IPS-18a (cell line): Measurements from ENCODE around the gene C1QTNF12.

Source experiments
- H3K27ac ChIP-seq: one replicate; pipeline ENCODE4 v1.5.1; 2013; ENCODE audit warnings: low read length
- H3K27me3 ChIP-seq: one replicate; pipeline ENCODE4 v1.6.1; 2013; ENCODE audit warnings: mild to moderate bottlenecking, low read length; ENCODE audit not compliant: control insufficient read depth, insufficient read depth
- H3K36me3 ChIP-seq: one replicate; pipeline ENCODE4 v1.6.1; 2013; ENCODE audit warnings: low read depth, low read length; ENCODE audit not compliant: control insufficient read depth
- H3K4me1 ChIP-seq: one replicate; pipeline ENCODE4 v1.6.1; 2013; ENCODE audit warnings: low read depth, low read length; ENCODE audit not compliant: control insufficient read depth
- H3K4me3 ChIP-seq: one replicate; pipeline ENCODE4 v1.5.1; 2013; ENCODE audit warnings: low read length
- H3K9ac ChIP-seq: one replicate; pipeline ENCODE4 v1.6.1; 2013; ENCODE audit warnings: mild to moderate bottlenecking, low read length, moderate library complexity
- H3K9me3 ChIP-seq: one replicate; pipeline ENCODE4 v1.6.1; 2013; ENCODE audit warnings: low read depth, low read length; ENCODE audit not compliant: control insufficient read depth

The C1QTNF12 gene

DNA sequence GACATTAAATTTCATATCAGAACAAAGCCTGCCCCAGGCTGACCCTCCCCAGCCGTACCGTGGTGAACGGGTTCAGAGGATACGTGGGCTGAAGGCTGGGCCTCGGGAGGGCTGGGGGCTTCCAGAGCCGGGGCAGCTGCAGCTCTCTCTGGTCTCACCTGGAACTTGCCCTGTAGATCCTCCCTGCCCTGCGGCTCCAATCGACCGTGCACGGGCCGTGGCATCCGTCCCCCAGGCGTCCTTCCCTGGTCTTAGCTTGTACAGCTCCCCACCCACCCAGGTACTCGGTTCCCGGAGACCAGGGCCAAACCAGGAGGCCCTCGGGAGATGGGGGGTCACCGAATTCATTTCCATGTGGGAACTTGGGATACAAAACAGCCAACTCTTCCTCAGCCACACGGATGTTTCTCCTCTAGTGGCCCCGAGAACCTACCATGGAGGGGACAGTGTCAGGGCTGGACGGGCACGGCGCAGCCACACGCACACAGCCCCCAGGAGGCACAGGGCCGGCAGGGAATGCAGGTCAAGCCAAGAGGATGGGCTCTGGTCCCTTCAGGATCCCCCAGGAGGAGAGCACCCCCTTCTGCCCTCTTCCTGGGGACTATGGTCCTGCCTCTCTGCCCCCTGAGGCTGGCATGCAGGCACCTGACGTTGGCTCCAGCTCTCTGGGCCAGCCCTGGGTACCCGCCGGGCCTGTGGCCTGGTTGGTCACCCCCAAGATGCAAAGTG, 11.3 kb downstream of the C1QTNF12 start:
- Histone ChIP-seq H3K27me3 (no peaks in the 10 kb centered on the region), H3K9ac (no peak overlapping the region), H3K4me3 (no peak overlapping the region), H3K36me3 (no peaks in the 10 kb centered on the region), H3K9me3 (no peaks in the 10 kb centered on the region), H3K27ac (no peak overlapping the region), H3K4me1 (peaks cover 4% of the 10 kb centered on the region)

DNA sequence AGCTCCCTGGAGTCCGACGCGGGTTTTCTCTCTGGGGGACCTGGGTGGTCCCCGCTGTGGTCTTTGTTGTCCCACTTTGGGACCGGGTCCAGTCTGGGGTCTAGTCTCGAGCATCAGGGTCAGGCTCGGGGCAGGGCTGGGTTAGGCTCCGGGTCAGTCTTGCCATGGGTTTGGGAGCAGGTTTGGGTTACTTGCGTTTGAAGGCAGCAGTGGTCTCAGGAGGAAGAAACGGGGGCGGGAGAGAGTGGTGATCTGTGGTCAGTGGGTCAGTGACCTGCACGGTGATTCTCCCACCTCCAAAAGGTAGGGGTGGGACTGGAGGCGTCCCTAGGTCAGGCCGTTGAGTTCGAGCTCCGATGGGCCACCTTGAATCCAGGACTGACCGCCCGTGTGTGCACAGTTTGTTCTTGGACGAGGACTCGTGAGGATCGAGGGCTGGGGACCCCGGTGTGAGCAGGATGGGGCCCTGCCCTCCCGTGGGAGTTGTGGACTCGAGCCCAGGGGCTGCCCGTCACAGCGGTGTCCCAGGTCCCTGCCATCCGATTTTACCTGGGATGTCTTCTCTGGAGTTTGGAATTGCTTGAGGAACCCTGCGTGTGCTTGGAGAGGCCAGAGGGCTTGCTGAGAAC, 12.2 kb downstream of the C1QTNF12 start:
- peaks cover 4% of the 10 kb centered on the region for H3K4me1 ChIP-seq
- no peaks in the 10 kb centered on the region for H3K9me3 ChIP-seq
- H3K27ac ChIP-seq: no peak overlapping the region
- no peak overlapping the region for H3K9ac ChIP-seq
- no peaks in the 10 kb centered on the region for H3K27me3 ChIP-seq
- no peak overlapping the region for H3K4me3 ChIP-seq
- no peaks in the 10 kb centered on the region for H3K36me3 ChIP-seq

DNA sequence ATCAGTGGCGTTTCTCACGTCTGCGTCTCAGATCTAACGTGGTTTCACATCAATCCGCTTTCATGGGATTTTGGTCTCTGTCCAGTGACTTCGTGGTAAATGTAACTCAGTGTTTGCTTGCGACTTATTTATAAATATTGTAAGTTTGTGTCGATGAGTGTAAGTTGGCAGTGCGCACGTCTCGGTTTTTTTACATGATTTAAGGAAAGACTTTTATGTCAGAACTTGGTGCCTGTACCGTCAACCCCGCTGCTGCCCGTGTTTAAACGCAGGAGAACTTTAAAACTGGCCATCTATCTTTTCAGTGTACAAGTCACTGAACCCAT, 13.0 kb downstream of the C1QTNF12 start:
- no peak overlapping the region for H3K9ac ChIP-seq
- no peaks in the 10 kb centered on the region for H3K9me3 ChIP-seq
- no peaks in the 10 kb centered on the region for H3K27me3 ChIP-seq
- H3K4me3 ChIP-seq: no peak overlapping the region
- no peak overlapping the region for H3K27ac ChIP-seq
- H3K4me1 ChIP-seq: peaks cover 4% of the 10 kb centered on the region
- H3K36me3 ChIP-seq: peaks cover 4% of the 10 kb centered on the region

DNA sequence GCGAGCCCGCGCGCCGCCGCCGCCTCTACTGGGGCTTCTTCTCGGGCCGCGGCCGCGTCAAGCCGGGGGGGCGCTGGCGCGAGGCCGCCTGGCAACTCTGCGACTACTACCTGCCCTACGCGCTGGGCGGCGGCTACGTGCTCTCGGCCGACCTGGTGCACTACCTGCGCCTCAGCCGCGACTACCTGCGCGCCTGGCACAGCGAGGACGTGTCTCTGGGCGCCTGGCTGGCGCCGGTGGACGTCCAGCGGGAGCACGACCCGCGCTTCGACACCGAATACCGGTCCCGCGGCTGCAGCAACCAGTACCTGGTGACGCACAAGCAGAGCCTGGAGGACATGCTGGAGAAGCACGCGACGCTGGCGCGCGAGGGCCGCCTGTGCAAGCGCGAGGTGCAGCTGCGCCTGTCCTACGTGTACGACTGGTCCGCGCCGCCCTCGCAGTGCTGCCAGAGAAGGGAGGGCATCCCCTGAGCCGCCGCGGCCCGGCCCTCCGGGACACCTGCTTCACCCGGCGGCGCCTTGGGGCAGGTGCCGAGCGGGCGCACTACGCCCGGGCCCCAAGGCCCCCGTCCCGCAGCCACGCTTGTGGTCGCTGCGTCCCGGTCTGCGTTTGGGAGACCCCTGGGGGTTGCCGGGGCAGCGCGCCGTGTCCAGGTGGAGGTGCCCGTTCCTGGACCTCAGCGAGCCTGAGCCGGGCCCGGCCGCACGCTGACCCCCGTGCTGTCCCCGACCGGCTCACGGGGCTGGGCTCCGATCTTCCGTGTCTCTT, 13.5 kb downstream of the C1QTNF12 start:
- no peak overlapping the region for H3K27ac ChIP-seq
- H3K9me3 ChIP-seq: no peaks in the 10 kb centered on the region
- H3K4me3 ChIP-seq: no peak overlapping the region
- H3K36me3 ChIP-seq: peaks cover 10% of the 10 kb centered on the region
- peaks cover 4% of the 10 kb centered on the region for H3K4me1 ChIP-seq
- H3K9ac ChIP-seq: no peak overlapping the region
- H3K27me3 ChIP-seq: no peaks in the 10 kb centered on the region

DNA sequence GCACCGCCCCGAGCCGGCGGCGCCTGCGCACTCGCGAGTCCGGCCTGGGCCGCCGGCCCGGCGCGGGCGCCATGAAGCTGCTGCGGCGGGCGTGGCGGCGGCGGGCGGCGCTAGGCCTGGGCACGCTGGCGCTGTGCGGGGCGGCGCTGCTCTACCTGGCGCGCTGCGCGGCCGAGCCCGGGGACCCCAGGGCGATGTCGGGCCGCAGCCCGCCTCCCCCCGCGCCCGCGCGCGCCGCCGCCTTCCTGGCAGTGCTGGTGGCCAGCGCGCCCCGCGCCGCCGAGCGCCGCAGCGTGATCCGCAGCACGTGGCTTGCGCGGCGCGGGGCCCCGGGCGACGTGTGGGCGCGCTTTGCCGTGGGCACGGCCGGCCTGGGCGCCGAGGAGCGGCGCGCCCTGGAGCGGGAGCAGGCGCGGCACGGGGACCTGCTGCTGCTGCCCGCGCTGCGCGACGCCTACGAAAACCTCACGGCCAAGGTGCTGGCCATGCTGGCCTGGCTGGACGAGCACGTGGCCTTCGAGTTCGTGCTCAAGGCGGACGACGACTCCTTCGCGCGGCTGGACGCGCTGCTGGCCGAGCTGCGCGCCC, 14.2 kb downstream of the C1QTNF12 start, which contains the start of gene B3GALT6:
B3GALT6 (plus strand) TSS at position 30 of the 588 bp plus-strand sequence; CDS start at position 72, 42 bp downstream.
- H3K27me3 ChIP-seq: no peaks in the 10 kb centered on the region
- H3K4me3 ChIP-seq: peak within 1 kb of the TSS; percentile 65
- peak within 1 kb of the TSS; percentile 40 for H3K27ac ChIP-seq
- H3K9me3 ChIP-seq: no peaks in the 10 kb centered on the region
- peaks cover 15% of the 10 kb centered on the region for H3K36me3 ChIP-seq
- H3K9ac ChIP-seq: peak within 1 kb of the TSS; percentile 69
- H3K4me1 ChIP-seq: peaks cover 4% of the 10 kb centered on the region

DNA sequence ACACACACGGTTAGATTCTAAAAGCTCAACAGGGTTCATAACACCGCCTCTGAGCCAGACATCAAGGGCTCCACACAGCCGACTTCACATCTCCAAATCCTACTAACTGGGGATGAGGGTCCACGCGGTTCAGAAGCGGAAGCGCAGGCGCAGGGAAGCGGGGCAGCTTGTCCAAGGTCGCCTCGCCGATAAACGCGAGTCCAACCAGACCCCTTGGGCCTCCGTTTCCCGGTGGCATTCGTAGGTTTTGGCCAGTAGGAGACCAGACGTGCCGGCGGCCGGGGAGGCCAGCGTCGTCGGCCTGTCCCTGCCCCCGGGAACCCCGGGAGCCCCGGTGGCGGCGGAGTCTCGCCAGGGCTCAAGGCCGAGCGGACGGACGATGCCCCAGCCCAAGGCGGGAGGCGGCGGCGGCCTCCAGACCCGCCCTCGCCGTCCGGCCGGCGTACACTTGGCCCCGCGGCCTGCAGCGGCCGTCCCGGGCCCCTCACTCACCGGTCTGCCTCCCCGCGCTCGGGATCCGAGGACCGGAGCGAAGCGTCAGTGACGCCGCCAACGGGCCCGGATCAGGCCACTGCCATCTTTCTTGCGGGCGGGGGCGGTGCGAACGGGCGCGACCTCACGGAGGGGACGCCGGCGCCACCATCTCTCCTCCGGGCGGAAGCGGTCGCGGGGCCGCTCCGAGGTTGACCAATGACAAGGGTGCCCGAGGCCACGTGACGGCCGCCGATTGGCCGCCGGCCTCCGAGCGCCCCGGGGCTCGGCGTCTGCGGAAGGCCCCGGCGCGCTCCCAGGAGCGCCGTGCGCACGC, 14.9 kb downstream of the C1QTNF12 start, which contains the start of gene SDF4:
SDF4 (minus strand) TSS at position 602 of the 808 bp plus-strand sequence. CDS start 3,229 bp downstream, outside the sequence.
- Histone ChIP-seq H3K27ac (peak within 1 kb of the TSS; percentile 40), H3K4me1 (peaks cover 4% of the 10 kb centered on the region), H3K9me3 (no peaks in the 10 kb centered on the region), H3K4me3 (peak within 1 kb of the TSS; percentile 65), H3K36me3 (peaks cover 15% of the 10 kb centered on the region), H3K27me3 (no peaks in the 10 kb centered on the region), H3K9ac (peak within 1 kb of the TSS; percentile 69)

DNA sequence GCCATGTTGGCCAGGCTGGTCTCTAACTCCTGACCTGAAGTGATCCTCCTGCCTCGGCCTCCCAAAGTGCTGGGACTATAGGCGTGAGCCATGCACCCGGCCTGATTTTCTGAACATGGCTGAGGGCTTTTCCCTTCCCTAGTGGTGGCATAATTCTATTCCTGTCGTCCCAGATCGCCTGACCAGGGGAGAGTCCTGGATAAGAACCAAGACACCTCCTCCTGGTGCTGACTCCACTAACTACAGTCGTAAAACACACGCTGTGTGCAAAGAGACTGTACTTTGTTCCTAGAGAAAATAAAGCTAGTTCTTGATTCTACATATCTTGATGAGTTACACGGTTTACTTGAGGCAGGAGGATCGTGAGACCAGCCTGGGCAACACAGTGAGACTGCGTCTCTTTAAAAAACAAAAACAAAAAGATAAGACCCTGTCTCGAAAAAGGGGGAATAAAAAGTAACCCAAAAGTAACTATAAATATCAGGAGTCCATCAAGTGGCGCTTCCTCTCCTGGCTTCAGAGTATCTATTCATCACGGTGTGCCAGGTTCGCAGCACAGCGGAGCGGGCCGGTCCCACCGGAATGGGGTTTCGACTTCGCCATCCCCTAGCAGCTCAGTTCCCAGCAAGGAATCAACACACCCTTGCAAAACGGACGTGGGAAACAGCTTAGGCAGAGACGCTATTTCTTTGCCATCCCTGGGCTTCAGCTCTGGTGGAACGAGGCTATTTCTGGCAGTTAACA, 15.7 kb downstream of the C1QTNF12 start:
- Histone ChIP-seq H3K27me3 (no peaks in the 10 kb centered on the region), H3K9ac (peak overlapping the region; percentile 69), H3K9me3 (no peaks in the 10 kb centered on the region), H3K36me3 (peaks cover 15% of the 10 kb centered on the region), H3K4me1 (peaks cover 4% of the 10 kb centered on the region), H3K4me3 (peak overlapping the region; percentile 65), H3K27ac (no peak overlapping the region)

DNA sequence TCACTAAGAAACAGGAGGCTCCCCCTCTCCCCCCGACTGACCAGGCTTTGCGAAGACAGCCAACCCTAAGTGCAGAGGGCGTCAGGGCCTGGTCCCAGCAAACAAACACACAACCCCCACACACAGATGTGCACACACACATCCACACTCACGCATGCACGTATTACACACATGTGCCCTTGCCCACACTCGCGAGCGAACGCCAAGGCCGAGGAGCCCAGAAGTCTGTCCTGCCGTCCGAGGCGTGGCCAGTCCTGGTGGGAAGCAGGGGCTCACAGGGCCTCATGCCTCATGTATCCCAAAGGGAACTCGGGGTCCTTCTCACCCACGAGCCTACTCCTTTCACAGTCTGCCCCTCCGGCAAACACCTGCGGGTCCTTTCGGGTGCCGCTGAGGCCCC, 16.8 kb downstream of the C1QTNF12 start:
- no peaks in the 10 kb centered on the region for H3K9me3 ChIP-seq
- peaks cover 15% of the 10 kb centered on the region for H3K36me3 ChIP-seq
- H3K4me3 ChIP-seq: no peak overlapping the region
- peaks cover 4% of the 10 kb centered on the region for H3K4me1 ChIP-seq
- H3K27ac ChIP-seq: no peak overlapping the region
- H3K27me3 ChIP-seq: no peaks in the 10 kb centered on the region
- no peak overlapping the region for H3K9ac ChIP-seq

DNA sequence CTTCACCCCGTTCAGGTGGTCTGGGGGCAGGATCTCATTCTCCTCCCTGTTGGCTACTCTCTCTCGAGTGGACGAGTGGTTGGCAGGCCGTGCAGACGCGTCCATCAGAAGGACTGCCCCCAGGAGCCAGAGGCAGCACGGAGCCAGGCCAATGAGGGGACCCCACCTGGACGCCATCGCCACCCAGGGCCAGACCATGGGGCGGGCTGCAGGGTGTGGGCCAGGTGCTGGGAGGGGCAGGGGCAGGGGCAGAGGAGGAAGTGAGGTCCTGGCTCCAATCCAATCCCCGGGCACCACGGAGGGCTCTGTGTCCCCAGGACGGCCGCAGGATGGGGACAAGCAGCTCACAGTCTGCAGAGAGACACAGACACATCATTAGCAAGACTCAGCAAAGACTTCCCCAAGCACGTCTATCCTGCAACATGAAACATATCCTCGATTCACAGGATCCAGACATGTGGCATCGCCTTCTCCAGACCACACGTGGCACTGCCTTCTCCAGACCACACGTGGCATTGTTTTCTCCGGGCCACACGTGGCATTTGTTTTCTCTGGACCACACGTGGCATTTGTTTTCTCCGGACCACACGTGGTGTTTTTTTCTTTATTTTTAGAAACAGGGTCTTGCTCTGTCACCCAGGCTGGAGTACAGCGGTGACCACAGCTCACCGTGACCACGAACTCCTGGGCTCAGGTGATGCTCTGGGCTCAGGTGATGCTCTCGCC, 17.8 kb downstream of the C1QTNF12 start:
- peaks cover 4% of the 10 kb centered on the region for H3K4me1 ChIP-seq

DNA sequence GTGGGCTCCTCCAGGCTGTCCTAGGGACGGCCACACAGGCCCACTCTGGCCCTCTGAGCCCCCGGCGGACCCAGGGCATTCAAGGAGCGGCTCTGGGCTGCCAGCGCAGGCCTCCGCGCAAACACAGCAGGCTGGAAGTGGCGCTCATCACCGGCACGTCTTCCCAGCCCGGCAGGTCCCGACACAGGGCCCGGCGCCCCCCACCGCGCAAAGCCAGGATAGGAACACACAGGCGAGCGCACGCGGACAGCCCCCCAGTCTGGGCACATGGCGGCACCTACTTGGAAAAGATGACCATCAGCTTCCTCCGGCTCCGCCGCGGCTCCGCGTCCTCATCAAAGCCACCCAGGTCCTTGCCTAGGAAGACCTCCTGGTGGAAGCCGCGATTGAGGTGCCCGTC, 18.3 kb downstream of the C1QTNF12 start:
- Histone ChIP-seq H3K9ac (no peak overlapping the region), H3K9me3 (no peaks in the 10 kb centered on the region), H3K4me3 (no peak overlapping the region), H3K27ac (no peak overlapping the region), H3K36me3 (peaks cover 15% of the 10 kb centered on the region), H3K4me1 (peaks cover 4% of the 10 kb centered on the region), H3K27me3 (no peaks in the 10 kb centered on the region)

More for the DNA sequence above, 17.8 kb downstream of the C1QTNF12 start:
- Histone ChIP-seq H3K9me3 (no peaks in the 10 kb centered on the region), H3K36me3 (peaks cover 15% of the 10 kb centered on the region), H3K9ac (no peak overlapping the region), H3K4me3 (no peak overlapping the region), H3K27me3 (no peaks in the 10 kb centered on the region), H3K27ac (no peak overlapping the region)
